Embryonic facial prominence (tissue), 1 donor: ENCODE results near the gene EXOC6B.
"Not testable (repeated sequence)": the region's sequence is repeated elsewhere in the genome, so short reads cannot be mapped to it uniquely, and the experiment has no call there.

Experiments
- DNase-seq: peaks from one replicate; pipeline ENCODE4 v3.0.0-alpha.2; 2016; ENCODE audit errors: extremely low spot score

EXOC6B gene

DNA sequence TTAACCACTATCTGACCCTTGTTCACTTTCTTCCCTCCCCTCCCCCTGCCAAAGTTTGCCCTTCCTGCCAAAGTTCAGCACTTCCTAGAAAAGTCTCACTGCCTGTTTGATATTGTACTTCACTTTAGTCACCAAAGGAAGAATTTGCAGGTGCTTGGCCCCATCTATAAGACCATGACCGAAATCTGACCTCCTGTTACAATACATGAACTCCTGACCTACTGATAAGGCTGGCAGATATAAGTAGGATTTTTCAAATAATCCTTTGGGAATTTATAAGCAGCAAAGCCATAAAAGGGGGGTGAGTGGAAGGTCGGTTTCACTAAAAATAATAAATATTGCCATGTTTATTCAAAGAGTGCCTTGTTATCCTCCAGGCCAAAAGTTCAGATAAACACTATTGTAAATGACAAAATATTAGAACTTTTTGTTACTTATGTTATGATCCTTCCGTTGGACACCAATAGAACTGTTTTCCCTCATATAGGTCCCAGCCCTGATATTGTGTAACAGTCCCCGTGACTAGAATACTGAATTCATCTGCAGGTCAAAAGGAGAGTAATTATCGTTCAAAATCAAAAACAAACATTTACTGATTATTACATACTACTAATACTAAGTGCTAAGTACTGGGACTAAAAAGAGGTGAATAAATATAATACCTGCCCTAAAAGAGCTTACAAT lies 277.6 kb downstream of the EXOC6B start:
- no peak for DNase-seq

DNA sequence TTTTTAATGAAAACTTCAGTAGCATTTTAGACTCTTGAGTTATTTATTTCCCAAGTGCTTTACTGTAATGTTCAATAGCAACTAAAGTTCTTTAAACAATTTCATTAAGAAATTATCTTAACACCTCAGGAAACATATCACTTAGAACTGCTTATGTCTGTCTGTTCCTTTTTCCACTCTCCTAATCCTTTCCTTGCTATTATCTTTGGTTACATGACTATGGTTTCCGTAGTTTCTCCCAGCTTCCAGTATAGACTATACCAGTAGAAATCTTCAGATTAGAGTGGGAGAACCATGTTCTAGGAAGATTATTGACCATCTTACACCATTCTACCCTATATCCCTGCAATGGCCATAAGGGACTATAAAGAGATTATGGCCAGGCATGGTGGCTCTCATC lies 280.0 kb downstream of the EXOC6B start:
- DNase-seq: no peak

DNA sequence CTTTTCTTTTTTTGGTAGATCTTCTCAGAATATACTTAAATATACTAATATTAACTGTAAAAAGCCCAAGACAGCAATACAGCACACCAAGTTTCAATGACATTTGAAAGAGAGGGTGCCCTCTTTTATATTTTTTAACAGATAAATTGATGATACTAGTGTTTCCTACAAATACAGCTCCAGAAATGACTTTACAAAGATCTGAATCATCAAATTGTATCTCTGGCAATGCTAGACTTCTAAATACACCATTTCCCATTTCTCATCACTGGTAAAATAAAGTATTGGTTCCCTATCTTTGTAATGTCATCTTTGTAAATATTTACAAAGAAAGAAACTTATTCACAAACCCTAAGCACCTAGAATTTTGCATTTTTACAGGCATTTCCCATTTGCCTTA lies 281.3 kb downstream of the EXOC6B start:
- DNase-seq: no peak

DNA sequence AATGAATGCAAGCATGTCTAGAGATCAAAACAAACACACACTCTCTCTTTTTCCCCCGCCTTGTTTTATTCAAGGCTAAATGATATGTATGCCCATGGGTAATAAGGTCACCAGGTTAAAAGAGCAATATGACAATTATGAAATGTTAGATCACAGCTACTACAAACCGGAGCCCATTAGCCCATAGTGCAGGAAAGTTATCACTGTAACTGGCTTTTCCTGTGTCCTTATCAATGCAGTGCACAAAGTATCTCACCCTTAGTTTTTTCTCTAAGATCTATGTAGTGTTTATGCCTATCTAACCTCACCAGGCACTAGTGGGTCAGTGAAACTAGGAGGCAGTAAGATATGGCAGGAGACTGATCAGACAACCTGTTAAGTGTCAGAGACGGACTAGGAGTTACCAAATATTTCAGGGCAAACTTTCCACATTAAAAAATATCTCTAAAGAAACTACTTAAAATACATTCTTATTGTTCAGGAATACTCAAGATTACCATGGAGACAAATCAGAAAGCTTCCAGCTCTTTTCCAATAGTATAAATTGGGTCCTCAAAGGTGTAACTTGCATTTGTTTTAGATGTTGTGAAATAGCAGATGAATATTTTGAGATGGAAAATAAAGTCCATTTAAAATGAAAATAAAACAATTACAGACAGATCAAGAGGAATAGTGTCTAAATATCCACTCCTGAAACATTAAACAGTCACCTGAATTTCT lies 282.2 kb downstream of the EXOC6B start:
- DNase-seq: no peak

GRCh38 chr2:72539071-72539552 lies 286.7 kb downstream of the EXOC6B start:
- DNase-seq: peak; percentile 7

- DNase-seq: no peak
These were observed 287.3 kb downstream of the EXOC6B start for GRCh38 chr2:72538486-72538885.

DNA sequence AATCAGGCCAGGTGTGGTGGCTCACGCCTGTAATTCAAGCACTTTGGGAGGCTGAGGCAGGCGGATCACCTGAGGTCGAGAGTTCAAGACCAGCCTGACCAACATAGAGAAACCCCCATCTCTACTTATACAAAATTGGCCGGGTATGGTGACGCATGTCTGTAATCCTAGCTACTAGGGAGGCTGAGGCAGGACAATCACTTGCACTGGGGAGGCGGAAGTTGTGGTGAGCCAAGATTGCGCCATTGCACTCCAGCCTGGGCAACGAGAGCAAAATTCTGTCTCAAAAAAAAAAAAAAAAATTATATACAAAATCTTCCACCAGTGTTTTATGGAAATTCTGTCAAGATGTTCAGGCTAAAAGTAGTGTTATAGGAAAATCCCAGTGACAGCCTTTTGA lies 290.2 kb downstream of the EXOC6B start:
- not testable (repeated sequence) for DNase-seq

GRCh38 chr2:72533765-72534164 lies 292.1 kb downstream of the EXOC6B start:
- DNase-seq: no peak

DNA sequence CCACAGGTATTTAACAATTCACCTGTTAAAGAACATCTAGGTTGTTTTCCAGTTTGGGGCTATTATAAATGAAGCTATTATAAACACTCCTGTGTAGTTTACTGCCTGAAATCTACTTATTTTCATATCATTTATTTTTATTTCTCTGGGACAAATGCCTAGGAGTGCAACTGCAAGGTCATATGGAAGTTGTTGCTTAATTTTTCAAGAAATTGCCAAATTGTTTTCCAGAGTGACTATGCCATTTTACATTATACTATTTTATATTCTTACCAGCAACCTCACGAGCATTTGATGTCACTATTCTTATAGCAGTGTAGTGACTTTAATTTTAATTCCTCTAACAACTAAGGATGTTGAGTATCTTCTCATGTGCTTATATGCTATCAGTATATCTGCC lies 298.4 kb downstream of the EXOC6B start:
- no peak for DNase-seq

GRCh38 chr2:72526623-72527022 lies 299.2 kb downstream of the EXOC6B start:
- no peak for DNase-seq

DNA sequence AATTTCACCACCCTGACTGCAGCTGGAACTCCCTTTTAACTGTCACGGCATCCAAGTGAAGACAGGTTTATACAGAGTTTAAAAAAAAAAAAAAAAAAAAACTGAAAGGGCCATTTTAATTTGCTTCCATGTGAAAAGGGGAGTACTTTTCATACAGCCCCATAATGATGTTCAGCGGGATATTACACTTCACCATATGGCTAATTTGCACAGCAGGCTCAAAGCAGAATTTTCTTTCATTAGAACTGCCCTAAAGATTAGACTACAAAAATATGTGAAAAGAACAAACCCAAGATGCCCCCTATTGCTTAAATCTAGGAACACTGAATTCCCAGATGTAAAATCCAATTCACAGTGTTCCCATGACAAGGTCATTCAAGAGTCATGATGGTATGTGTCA lies 301.8 kb downstream of the EXOC6B start:
- no peak for DNase-seq

DNA sequence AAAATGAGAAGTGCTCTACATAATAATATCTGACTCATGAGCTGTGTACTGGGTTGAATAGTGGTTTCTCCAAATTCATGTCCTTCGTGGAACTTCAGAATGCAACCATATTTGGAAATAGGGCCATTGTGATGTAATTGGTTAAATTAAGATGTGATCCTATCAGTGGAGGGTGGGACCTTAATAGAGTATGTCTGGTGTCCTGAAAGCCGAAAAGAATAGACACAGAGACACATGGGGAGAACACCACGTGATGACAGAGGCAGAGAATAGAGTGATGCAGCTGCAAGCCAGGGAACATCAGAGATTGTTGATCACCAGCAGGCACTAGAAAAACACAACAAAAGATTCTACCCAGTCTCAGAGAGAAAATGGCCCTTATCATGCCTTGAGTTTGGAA lies 310.1 kb downstream of the EXOC6B start:
- no peak for DNase-seq

- no peak for DNase-seq
These were observed 312.8 kb downstream of the EXOC6B start for GRCh38 chr2:72513011-72513410.

GRCh38 chr2:72512376-72512775 lies 313.5 kb downstream of the EXOC6B start:
- no peak for DNase-seq

- DNase-seq: no peak
These were observed 313.9 kb downstream of the EXOC6B start for GRCh38 chr2:72511906-72512305.

GRCh38 chr2:72497763-72498162 lies 328.1 kb downstream of the EXOC6B start:
- no peak for DNase-seq

DNA sequence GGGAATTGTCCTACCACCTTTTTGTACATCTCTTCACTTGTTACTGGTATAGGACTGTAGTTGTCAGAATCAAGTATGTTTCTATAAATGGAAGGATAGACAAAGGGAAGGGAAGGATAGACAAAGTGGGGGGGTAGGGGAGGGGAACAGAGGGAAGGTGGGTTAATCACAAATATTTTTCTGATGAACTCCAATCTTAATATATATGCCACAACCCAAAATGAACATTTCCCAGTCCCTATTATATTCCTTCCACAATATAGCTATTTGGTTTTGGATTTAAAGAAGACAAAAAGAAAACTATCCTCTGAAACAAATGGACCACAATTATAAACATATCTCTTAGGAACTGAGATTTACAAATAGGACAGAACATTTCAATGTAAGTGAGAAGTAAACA lies 329.4 kb downstream of the EXOC6B start:
- no peak for DNase-seq

DNA sequence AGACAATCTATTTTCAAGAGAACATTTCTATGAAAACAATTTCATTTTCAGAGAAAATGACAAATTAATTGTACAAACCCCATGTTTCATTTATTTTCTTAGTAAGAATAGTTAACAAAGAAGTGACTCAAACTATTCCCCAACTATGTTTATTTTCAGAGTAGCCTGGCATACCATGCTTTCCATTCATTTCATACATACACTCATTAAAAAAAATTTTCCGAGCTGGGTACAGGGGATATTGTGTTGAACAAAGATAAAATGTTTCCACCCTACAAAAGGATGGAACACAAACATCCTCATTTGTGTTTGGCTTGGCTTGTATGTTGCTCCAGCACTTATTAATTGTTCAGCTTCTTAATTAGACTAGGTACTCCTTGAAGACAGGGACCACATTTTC lies 331.4 kb downstream of the EXOC6B start:
- no peak for DNase-seq

GRCh38 chr2:72484622-72485021 lies 341.2 kb downstream of the EXOC6B start:
- not testable (repeated sequence) for DNase-seq

DNA sequence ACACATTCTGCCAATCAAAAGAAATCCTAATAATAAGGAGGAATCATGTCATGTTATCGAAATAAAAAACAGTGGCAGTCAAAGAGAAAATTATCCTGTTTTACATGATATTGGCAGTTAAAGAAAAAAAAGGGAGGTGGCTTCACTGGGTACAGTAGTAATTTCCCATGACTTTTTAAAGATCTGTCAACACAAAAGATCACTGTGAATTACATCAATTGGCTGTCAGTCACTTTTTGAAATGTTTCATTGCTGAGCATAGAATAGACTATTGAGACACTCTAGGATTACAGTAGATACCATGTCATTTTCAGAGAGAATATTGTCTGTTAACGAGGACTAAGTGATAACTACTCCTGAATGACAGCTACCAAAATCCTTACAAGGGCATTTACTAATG lies 342.5 kb downstream of the EXOC6B start:
- DNase-seq: no peak

DNA sequence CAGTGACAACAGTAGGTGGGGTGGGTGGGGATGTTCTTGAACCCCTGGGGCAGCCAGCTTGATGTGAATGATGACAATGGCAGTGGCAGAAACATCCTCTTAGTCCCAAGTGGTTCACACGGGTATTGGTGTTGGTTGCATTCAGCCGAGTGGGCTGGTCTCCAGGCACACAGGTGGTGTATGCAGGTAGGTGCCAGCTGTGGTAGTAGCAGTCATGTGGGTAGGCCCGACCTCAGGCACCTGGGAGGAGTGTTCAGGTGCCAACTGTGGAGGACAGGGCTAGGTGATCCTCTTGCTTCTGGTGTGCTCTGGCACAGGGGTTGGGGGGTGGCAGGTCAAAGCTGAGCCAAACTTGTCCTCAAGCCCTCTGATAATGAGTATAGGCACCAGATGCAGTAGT lies 350.6 kb downstream of the EXOC6B start:
- no peak for DNase-seq

GRCh38 chr2:72457801-72458516 lies 367.9 kb downstream of the EXOC6B start:
- no peak for DNase-seq

DNA sequence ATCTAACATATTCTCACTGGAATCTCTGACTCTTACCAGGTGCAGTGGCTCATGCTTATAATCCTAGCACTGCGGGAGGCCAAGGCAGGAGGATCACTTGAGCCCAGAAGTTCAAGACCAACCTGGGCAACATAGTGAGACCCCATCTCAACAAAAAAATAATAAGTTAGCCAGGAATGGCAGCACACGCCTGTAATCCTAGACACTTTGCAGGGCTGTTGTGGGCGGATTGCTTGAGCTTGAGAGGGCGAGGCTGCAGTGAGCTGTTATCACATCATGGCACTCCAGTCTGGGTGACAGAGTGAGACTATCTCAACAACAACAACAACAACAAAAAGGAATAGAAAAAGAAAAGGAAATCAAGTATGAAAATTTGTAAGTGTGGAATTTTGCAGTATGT lies 371.6 kb downstream of the EXOC6B start:
- no peak for DNase-seq
